Fibroblast of lung (primary cell): ENCODE results near the gene FTCDNL1. TPM values are rescaled to one million over a fixed set of nuclear protein-coding genes. Genes with fewer than 3 reads are reported as not detected.

Source experiments
- DNase-seq, 2 donors: peaks; one replicate each; pipeline versions ENCODE4 v3.0.0 to v3.0.0-alpha.2; 2010; ENCODE audit warnings: low read depth in 2 of 2
- H2AFZ ChIP-seq: 2 replicates; pipeline ENCODE4 v1.5.1; 2012; ENCODE audit warnings: low read length, control low read depth, inconsistent platforms
- H3K27ac ChIP-seq: 2 replicates; pipeline ENCODE4 v1.5.1; 2011; ENCODE audit warnings: low read length, control low read depth; ENCODE audit not compliant: insufficient read depth
- H3K27me3 ChIP-seq: 2 replicates; pipeline ENCODE4 v1.5.1; 2011; ENCODE audit warnings: mild to moderate bottlenecking, low read length; ENCODE audit not compliant: control insufficient read depth, insufficient read depth
- H3K36me3 ChIP-seq: 2 replicates; pipeline ENCODE4 v1.5.1; 2011; ENCODE audit warnings: low read length; ENCODE audit not compliant: control insufficient read depth, insufficient read depth
- H3K4me1 ChIP-seq: 2 replicates; pipeline ENCODE4 v1.5.1; 2011; ENCODE audit warnings: low read length; ENCODE audit not compliant: control insufficient read depth, insufficient read depth; ENCODE audit errors: extremely low read depth
- H3K4me2 ChIP-seq: 2 replicates; pipeline ENCODE4 v1.5.1; 2011; ENCODE audit warnings: low read length, control low read depth; ENCODE audit not compliant: insufficient read depth; ENCODE audit errors: extremely low read depth
- H3K4me3 ChIP-seq, 4 experiments: fragments of 200-600 bp in 1 of 4; sonication (generic) in 1 of 4; replicated peaks in 1 of 4; 2 replicates each; pipeline ENCODE4 v1.5.1; 2011 to 2016; ENCODE audit warnings: low read length in 4 of 4, low read depth in 3 of 4, mild to moderate bottlenecking in 3 of 4, control low read depth in 2 of 4, inconsistent platforms in 1 of 4, mixed read lengths in 1 of 4; ENCODE audit not compliant: insufficient read depth in 1 of 4; ENCODE audit errors: control extremely low read depth in 1 of 4
- H3K79me2 ChIP-seq: 2 replicates; pipeline ENCODE4 v1.5.1; 2012; ENCODE audit warnings: mild to moderate bottlenecking, low read length, inconsistent platforms; ENCODE audit not compliant: control insufficient read depth, insufficient read depth
- H3K9ac ChIP-seq: 2 replicates; pipeline ENCODE4 v1.5.1; 2011; ENCODE audit warnings: mild to moderate bottlenecking, low read length, control low read depth; ENCODE audit not compliant: insufficient read depth
- H3K9me3 ChIP-seq: 2 replicates; pipeline ENCODE4 v1.5.1; 2012; ENCODE audit warnings: low read depth, low read length; ENCODE audit not compliant: control insufficient read depth, insufficient read depth
- H4K20me1 ChIP-seq: 2 replicates; pipeline ENCODE4 v1.5.1; 2011; ENCODE audit warnings: low read length; ENCODE audit not compliant: control insufficient read depth, insufficient read depth; ENCODE audit errors: extremely low read depth
- CTCF ChIP-seq, 2 donors: IDR thresholded peaks in 1 of 2; conservative IDR thresholded peaks in 1 of 2; 1 replicate in 1 of 2; 2 replicates in 1 of 2; pipeline ENCODE4 v1.5.1; 2011 to 2012; ENCODE audit warnings: low read length in 2 of 2, control low read depth in 1 of 2, inconsistent platforms in 1 of 2, low read depth in 1 of 2, mild to moderate bottlenecking in 1 of 2
- EZH2 ChIP-seq: IDR thresholded peaks from 2 replicates; pipeline ENCODE4 v1.5.1; 2012; ENCODE audit warnings: low read length, control low read depth, mild to moderate bottlenecking; ENCODE audit errors: missing control alignments
- polyA plus RNA-seq, 2 donors: library from polyadenylated mRNA; depleted of rRNA in 1 of 2; stranded (reverse) in 1 of 2; unstranded in 1 of 2; fragments of >200 nt; gene quantifications; 2 replicates each; pipeline ENCODE4 v1.2.1, GENCODE V29; 2011 to 2012; ENCODE audit warnings: missing spikeins in 1 of 2
- total RNA-seq: library from RNA; depleted of rRNA; stranded (reverse); fragments of >200 nt; gene quantifications from 2 replicates; pipeline ENCODE4 v1.2.1, GENCODE V29; 2014

The FTCDNL1 gene
- total and polyA plus RNA-seq, 2 donors (not counting 1 experiment from before 2014, with no cell fraction given) = 1.0 to 3.6 TPM

- no peak for DNase-seq
- no peak overlapping the region for H3K9ac ChIP-seq
- no peak overlapping the region for H3K4me2 ChIP-seq
- no peak overlapping the region for H3K4me3 ChIP-seq
- H3K4me1 ChIP-seq = no peaks in the 10 kb centered on the region
- H3K27me3 ChIP-seq = no peaks in the 10 kb centered on the region
- no peaks in the 10 kb centered on the region for H3K9me3 ChIP-seq
- no peaks in the 10 kb centered on the region for H3K79me2 ChIP-seq
- TF ChIP-seq EZH2 = no peak
- no peak for TF ChIP-seq CTCF (conservative IDR thresholded peaks at IDR 0.05 in 1 of 2, IDR thresholded peaks at IDR 0.05 in 1 of 2; ENCODE audit: low read depth in 1 of 2, low read length in 2 of 2)
- H4K20me1 ChIP-seq = no peaks in the 10 kb centered on the region
- no peak overlapping the region for H2AFZ ChIP-seq
- H3K27ac ChIP-seq = no peak overlapping the region
- H3K36me3 ChIP-seq = no peaks in the 10 kb centered on the region
These were observed 106.3 kb downstream of the FTCDNL1 start for GRCh38 chr2:199744724-199745123.

GRCh38 chr2:199744260-199744659, 106.7 kb downstream of the FTCDNL1 start:
- Histone ChIP-seq H3K27ac (no peak overlapping the region), H3K36me3 (no peaks in the 10 kb centered on the region), H3K79me2 (no peaks in the 10 kb centered on the region), H3K4me1 (peaks cover 2% of the 10 kb centered on the region), H3K4me3 (no peak overlapping the region), H2AFZ (no peak overlapping the region), H3K4me2 (no peak overlapping the region), H3K27me3 (no peaks in the 10 kb centered on the region), H3K9me3 (no peaks in the 10 kb centered on the region), H4K20me1 (no peaks in the 10 kb centered on the region), H3K9ac (no peak overlapping the region)
- DNase-seq = no peak
- TF ChIP-seq CTCF (conservative IDR thresholded peaks at IDR 0.05 in 1 of 2, IDR thresholded peaks at IDR 0.05 in 1 of 2; ENCODE audit: low read depth in 1 of 2, low read length in 2 of 2) (no peak), EZH2 (no peak)

GRCh38 chr2:199743415-199744120, 107.4 kb downstream of the FTCDNL1 start:
- no peaks in the 10 kb centered on the region for H3K27me3 ChIP-seq
- no peak for DNase-seq
- no peak overlapping the region for H2AFZ ChIP-seq
- no peak overlapping the region for H3K4me3 ChIP-seq
- TF ChIP-seq CTCF (conservative IDR thresholded peaks at IDR 0.05 in 1 of 2, IDR thresholded peaks at IDR 0.05 in 1 of 2; ENCODE audit: low read depth in 1 of 2, low read length in 2 of 2) (no peak), EZH2 (no peak)
- no peaks in the 10 kb centered on the region for H3K36me3 ChIP-seq
- H3K9ac ChIP-seq = no peak overlapping the region
- H3K4me2 ChIP-seq = no peak overlapping the region
- no peak overlapping the region for H3K27ac ChIP-seq
- no peaks in the 10 kb centered on the region for H3K79me2 ChIP-seq
- H3K4me1 ChIP-seq = peaks cover 2% of the 10 kb centered on the region
- no peaks in the 10 kb centered on the region for H4K20me1 ChIP-seq
- no peaks in the 10 kb centered on the region for H3K9me3 ChIP-seq
